Gastroesophageal sphincter (tissue), 4 donors: ENCODE data around the gene CTXND1. TPM values are rescaled to one million over a fixed set of nuclear protein-coding genes. Genes with fewer than 3 reads are reported as not detected.

ENCODE experiments used
- ATAC-seq: fragments of 150-250 bp; one replicate; pipeline ENCODE4 v1.9.1; 2016; ENCODE audit warnings: mild to moderate bottlenecking, moderate library complexity
- H3K27ac ChIP-seq, 4 donors: fragments of 200-600 bp; sonication (generic) in 3 of 4; 1 replicate in 3 of 4; 2 replicates in 1 of 4; pipeline ENCODE4 v1.5.1; 2016 to 2019
- H3K27me3 ChIP-seq: fragments of 200-600 bp; sonication (generic); one replicate; pipeline ENCODE4 v1.5.1; 2019
- H3K36me3 ChIP-seq, 2 donors: fragments of 200-600 bp; sonication (generic); one replicate each; pipeline ENCODE4 v1.5.1; 2019; ENCODE audit warnings: control low read depth in 1 of 2
- H3K4me1 ChIP-seq, 3 donors: fragments of 200-600 bp; sonication (generic); 1 replicate in 2 of 3; 2 replicates in 1 of 3; pipeline ENCODE4 v1.5.1; 2016 to 2019; ENCODE audit warnings: control low read depth in 2 of 3
- H3K4me3 ChIP-seq, 2 donors: fragments of 200-600 bp; sonication (generic); one replicate each; pipeline ENCODE4 v1.5.1; 2019; ENCODE audit warnings: mild to moderate bottlenecking in 1 of 2, moderate library complexity in 1 of 2
- H3K9me3 ChIP-seq, 3 donors: fragments of 200-600 bp; sonication (generic); one replicate each; pipeline ENCODE4 v1.5.1; 2017 to 2019; ENCODE audit warnings: control low read depth in 2 of 3
- EP300 ChIP-seq: sonication (generic); formaldehyde crosslinking; IDR thresholded peaks from one replicate; pipeline ENCODE4 v1.6.1; 2017; ENCODE audit warnings: antibody characterized with exemption, mild to moderate bottlenecking
- POLR2A ChIP-seq, 2 donors: fragments of 450-650 bp; IDR thresholded peaks; one replicate each; pipeline ENCODE4 v1.6.1; 2017; ENCODE audit warnings: antibody characterized with exemption in 2 of 2, mild to moderate bottlenecking in 2 of 2, moderate library complexity in 1 of 2
- POLR2AphosphoS5 ChIP-seq: sonication (generic); formaldehyde crosslinking; IDR thresholded peaks from one replicate; pipeline ENCODE4 v1.6.1; 2017; ENCODE audit warnings: antibody characterized with exemption
- WGBS, 2 donors: methylation state at CpG; one replicate each; pipeline ENCODE4 v1.1.5; 2018; ENCODE audit warnings: low coverage in 1 of 2; 5-methylcytosine and 5-hydroxymethylcytosine counted together
- total RNA-seq, 4 donors: library from RNA; depleted of rRNA; stranded (reverse); fragments of >200 nt; gene quantifications; one replicate each; pipeline ENCODE4 v1.1.0, GENCODE V29; 2016
- TF ChIP-seq, protein P1 (sequence below), 4 experiments: fragments of 200-600 bp in 2 of 4; fragments of 450-650 bp in 2 of 4; sonication (generic) in 1 of 4; IDR thresholded peaks; one replicate each; pipeline ENCODE4 v1.5.1; 2017 to 2019; ENCODE audit warnings: antibody characterized with exemption in 4 of 4, mild to moderate bottlenecking in 2 of 4, moderate library complexity in 2 of 4

Gene CTXND1
- total RNA-seq, 4 donors from 2014 or later: 0.27 to 0.85 (median 0.75) TPM

DNA sequence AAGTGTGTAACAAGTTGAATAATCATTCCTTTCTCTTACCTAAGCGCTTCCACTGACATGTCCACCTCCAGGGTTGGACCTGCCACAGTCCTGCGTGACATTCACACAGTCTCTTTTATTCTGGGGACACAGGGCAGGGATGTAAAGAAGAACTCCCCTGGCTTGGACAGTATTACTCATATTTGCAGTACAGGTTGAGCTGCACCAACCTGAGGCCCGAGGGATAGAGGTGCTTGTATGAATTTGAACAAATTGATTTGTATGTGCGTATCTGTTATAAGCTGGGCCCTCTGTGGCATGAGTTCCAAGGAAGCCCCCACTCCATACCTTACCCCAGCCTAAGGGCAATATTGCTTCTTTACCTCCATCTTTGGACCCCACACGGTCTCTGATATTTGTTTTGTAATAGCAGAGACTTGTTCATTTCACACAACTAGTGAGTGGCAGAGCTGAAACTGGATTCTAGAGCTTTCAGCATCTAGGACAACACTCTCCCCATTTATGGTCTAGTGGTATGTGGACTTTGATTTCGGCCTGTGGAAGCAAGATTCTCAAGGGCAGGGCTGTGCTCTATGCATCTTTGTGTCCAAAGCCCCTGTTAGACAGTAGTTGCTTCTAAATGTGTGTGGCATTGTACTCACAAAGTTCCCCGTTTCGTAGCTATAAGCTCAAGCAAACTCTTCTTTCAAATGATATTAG lies 60.0 kb downstream of the CTXND1 start:
- peaks cover 0 to 15% of the 10 kb centered on the region in 2 donors for H3K36me3 ChIP-seq
- 57 to 87% methylated on average over 1 to 6 of the region's 8 CpGs for WGBS, 2 donors
- ATAC-seq: no peak
- TF ChIP-seq POLR2A (IDR thresholded peaks at IDR 0.05) (no peak), EP300 (no peak), POLR2AphosphoS5 (no peak)
- TF ChIP-seq, protein P1, sequence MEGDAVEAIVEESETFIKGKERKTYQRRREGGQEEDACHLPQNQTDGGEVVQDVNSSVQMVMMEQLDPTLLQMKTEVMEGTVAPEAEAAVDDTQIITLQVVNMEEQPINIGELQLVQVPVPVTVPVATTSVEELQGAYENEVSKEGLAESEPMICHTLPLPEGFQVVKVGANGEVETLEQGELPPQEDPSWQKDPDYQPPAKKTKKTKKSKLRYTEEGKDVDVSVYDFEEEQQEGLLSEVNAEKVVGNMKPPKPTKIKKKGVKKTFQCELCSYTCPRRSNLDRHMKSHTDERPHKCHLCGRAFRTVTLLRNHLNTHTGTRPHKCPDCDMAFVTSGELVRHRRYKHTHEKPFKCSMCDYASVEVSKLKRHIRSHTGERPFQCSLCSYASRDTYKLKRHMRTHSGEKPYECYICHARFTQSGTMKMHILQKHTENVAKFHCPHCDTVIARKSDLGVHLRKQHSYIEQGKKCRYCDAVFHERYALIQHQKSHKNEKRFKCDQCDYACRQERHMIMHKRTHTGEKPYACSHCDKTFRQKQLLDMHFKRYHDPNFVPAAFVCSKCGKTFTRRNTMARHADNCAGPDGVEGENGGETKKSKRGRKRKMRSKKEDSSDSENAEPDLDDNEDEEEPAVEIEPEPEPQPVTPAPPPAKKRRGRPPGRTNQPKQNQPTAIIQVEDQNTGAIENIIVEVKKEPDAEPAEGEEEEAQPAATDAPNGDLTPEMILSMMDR (IDR thresholded peaks at IDR 0.05): no peak
- no peak overlapping the region for H3K4me3 ChIP-seq
- H3K4me1 ChIP-seq: no peaks in the 10 kb centered on the region
- no peaks in the 10 kb centered on the region for H3K27me3 ChIP-seq
- H3K9me3 ChIP-seq: no peaks in the 10 kb centered on the region
- no peak overlapping the region for H3K27ac ChIP-seq

DNA sequence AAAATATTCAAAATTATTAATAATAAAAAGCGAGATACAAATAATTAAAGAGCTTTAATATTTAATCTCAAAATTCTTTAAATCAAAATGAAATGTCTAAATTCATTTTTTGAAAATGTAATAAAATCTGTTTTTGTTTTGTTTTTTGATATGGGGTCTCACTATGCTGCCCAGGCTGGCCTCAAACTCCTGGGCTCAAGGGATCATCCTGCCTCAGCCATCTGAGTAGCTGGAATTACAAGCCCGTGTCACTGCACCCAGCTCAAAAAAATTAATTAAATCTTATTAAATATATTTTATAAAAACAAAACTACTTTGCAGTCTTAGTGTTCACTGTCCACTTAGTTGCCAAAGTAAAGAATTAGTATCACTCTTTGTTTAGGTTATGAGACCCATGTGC lies 60.8 kb downstream of the CTXND1 start:
- 85 to 100% methylated on average over 2 of the region's 2 CpGs for WGBS, 2 donors
- no peak overlapping the region for H3K27ac ChIP-seq
- no peaks in the 10 kb centered on the region for H3K4me1 ChIP-seq
- H3K36me3 ChIP-seq: peaks cover 0 to 23% of the 10 kb centered on the region in 2 donors
- H3K4me3 ChIP-seq: no peak overlapping the region
- TF ChIP-seq POLR2A (IDR thresholded peaks at IDR 0.05) (no peak), EP300 (no peak), POLR2AphosphoS5 (no peak)
- TF ChIP-seq, protein P1 (IDR thresholded peaks at IDR 0.05): no peak
- no peaks in the 10 kb centered on the region for H3K9me3 ChIP-seq
- H3K27me3 ChIP-seq: no peaks in the 10 kb centered on the region
- no peak for ATAC-seq

DNA sequence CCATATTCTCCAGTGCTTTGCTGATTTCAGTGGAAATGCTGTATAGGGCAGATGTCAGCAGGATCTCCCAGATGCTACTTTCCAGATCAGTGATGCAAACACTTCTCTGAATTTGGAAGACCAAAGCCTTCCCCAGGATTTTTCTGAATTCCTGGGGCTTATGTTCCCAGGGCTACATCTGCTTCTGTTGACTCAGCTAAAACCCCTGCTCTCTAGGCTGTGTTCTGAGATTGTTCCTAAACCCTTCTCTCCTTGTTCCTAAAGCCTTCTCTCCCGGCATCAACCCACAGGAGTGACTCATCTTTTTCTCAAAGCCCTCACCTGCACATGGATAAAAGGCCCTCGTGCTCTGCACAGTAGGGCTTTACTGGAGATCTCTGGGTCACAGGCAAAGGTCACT lies 63.8 kb downstream of the CTXND1 start:
- Histone ChIP-seq H3K36me3 (peaks cover 0 to 53% of the 10 kb centered on the region in 2 donors), H3K27ac (no peak overlapping the region), H3K9me3 (no peaks in the 10 kb centered on the region), H3K4me3 (no peak overlapping the region), H3K4me1 (no peaks in the 10 kb centered on the region), H3K27me3 (no peaks in the 10 kb centered on the region)
- 67 to 100% methylated on average over 2 of the region's 2 CpGs for WGBS, 2 donors
- TF ChIP-seq POLR2A (IDR thresholded peaks at IDR 0.05) (no peak), EP300 (no peak), POLR2AphosphoS5 (no peak)
- TF ChIP-seq, protein P1 (IDR thresholded peaks at IDR 0.05): no peak
- ATAC-seq: no peak

DNA sequence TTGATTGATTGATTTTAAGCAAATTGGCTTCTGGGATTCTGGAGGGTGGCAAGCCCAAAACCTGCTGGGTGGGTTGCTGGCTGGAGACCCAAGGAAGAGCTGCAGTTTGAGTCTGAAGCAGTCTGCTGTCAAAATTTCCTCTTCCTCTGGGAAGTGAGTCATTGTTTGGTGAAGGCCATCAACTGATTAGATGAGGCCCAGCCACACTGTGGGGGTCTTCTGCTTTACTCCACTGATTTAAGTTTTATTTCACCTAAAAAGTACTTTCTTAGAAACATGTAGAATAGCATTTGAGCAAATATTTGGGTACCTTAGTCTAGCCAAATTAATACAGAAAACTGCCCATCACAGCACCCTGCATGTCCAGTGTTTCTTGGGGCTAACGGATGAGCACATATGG lies 65.4 kb downstream of the CTXND1 start:
- H3K36me3 ChIP-seq: peaks cover 0 to 69% of the 10 kb centered on the region in 2 donors
- H3K27ac ChIP-seq: no peak overlapping the region
- ATAC-seq: no peak
- H3K4me1 ChIP-seq: no peaks in the 10 kb centered on the region
- H3K9me3 ChIP-seq: no peaks in the 10 kb centered on the region
- no peak overlapping the region for H3K4me3 ChIP-seq
- WGBS, 2 donors: no CpG with 5 or more reads among the region's 1 CpG
- H3K27me3 ChIP-seq: no peaks in the 10 kb centered on the region
- TF ChIP-seq, protein P1 (IDR thresholded peaks at IDR 0.05): no peak
- TF ChIP-seq EP300 (no peak), POLR2AphosphoS5 (no peak), POLR2A (IDR thresholded peaks at IDR 0.05) (no peak)

DNA sequence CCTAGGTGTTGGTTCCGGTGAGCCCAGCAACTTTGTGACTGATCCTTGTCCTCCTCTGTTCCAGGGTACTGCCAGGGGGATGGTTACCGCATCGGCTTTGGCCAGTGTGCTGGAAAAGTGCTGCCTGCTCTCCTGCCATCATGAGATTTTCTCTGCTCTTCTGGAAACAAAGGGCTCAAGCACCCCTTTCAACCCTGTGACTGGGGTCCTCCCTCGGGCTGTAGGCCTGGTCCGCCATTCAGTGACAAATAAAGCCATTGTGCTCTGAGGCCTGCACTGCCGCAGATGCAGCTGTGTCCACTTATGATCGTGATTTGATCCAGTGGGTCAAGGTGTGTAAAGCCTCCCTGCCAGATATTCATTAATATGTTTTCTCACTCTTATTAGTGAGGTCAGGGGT lies 65.9 kb downstream of the CTXND1 start:
- no peak overlapping the region for H3K27ac ChIP-seq
- no peaks in the 10 kb centered on the region for H3K9me3 ChIP-seq
- peaks cover 0 to 74% of the 10 kb centered on the region in 2 donors for H3K36me3 ChIP-seq
- no peak overlapping the region for H3K4me3 ChIP-seq
- no peaks in the 10 kb centered on the region for H3K4me1 ChIP-seq
- TF ChIP-seq POLR2AphosphoS5: no peak
- no peak for TF ChIP-seq EP300
- ATAC-seq: no peak
- H3K27me3 ChIP-seq: no peaks in the 10 kb centered on the region
- WGBS, 2 donors: 80% methylated on average over 2 of the region's 7 CpGs; no CpG with 5 or more reads in 1 of the 2 donors
